Activated CD4-positive, alpha-beta T cell treated with anti-CD3 and anti-CD28 coated beads, Interleukin-2, amount 10 ng/mL, durations not matched to agents 7 days and 5 days (primary cell): Measurements from ENCODE around the gene CNTRL. TPM values are rescaled to one million over a fixed set of nuclear protein-coding genes. Genes with fewer than 3 reads are reported as not detected.

ENCODE experiments used
- CTCF ChIA-PET: fragments of 350-600 bp; sonication (Branson Sonifier 250); formaldehyde crosslinking; loops from one replicate; lab custom pipeline; 2021; ENCODE audit warnings: antibody characterized with exemption; lab: Charles Lee
- POLR2A ChIA-PET: fragments of 350-600 bp; sonication (Branson Sonifier 250); formaldehyde crosslinking; loops from one replicate; lab custom pipeline; 2021; ENCODE audit warnings: antibody characterized with exemption; lab: Charles Lee
- DNase-seq: peaks from one replicate; pipeline ENCODE4 v3.0.0-alpha.2; 2020
- H3K27ac Mint-ChIP-seq: one replicate; pipeline ENCODE4 v1.8.0; 2021; ENCODE audit warnings: mild to moderate bottlenecking, moderate library complexity, mixed read lengths
- H3K27me3 Mint-ChIP-seq: one replicate; pipeline ENCODE4 v1.8.0; 2021; ENCODE audit warnings: mixed read lengths
- H3K36me3 Mint-ChIP-seq: one replicate; pipeline ENCODE4 v1.8.0; 2021; ENCODE audit warnings: low read depth, mixed read lengths
- H3K4me1 Mint-ChIP-seq: one replicate; pipeline ENCODE4 v1.8.0; 2021; ENCODE audit warnings: mixed read lengths
- H3K4me3 Mint-ChIP-seq: one replicate; pipeline ENCODE4 v1.8.0; 2021; ENCODE audit warnings: mild to moderate bottlenecking, moderate library complexity, mixed read lengths
- H3K9me3 Mint-ChIP-seq: one replicate; pipeline ENCODE4 v1.8.0; 2021; ENCODE audit warnings: mixed read lengths
- total RNA-seq, 2 experiments: library from RNA; stranded (reverse); gene quantifications; one replicate each; pipeline ENCODE4 v1.2.3, GENCODE V29; 2021

The CNTRL gene
- total RNA-seq, 2 experiments from 2014 or later, result 90.7 to 91.5 TPM

GRCh38 chr9:121053544-121053943 is 21.2 kb upstream of the CNTRL start:
- ChIA-PET POLR2A (no interaction called here), CTCF (no interaction called here)
- no peak overlapping the region for H3K4me3 Mint-ChIP-seq
- H3K4me1 Mint-ChIP-seq, result no peaks in the 10 kb centered on the region
- peaks cover 4% of the 10 kb centered on the region for H3K27me3 Mint-ChIP-seq
- H3K9me3 Mint-ChIP-seq, result peaks cover 4% of the 10 kb centered on the region
- no peak overlapping the region for H3K27ac Mint-ChIP-seq
- H3K36me3 Mint-ChIP-seq, result no peaks in the 10 kb centered on the region
- no peak for DNase-seq

GRCh38 chr9:121055642-121056143 is 19.1 kb upstream of the CNTRL start:
- DNase-seq, result no peak
- peaks cover 1% of the 10 kb centered on the region for H3K4me1 Mint-ChIP-seq

GRCh38 chr9:121057821-121058220 is 16.9 kb upstream of the CNTRL start:
- H3K36me3 Mint-ChIP-seq, result no peaks in the 10 kb centered on the region
- H3K27me3 Mint-ChIP-seq, result peaks cover 13% of the 10 kb centered on the region
- peaks cover 4% of the 10 kb centered on the region for H3K9me3 Mint-ChIP-seq
- no peak overlapping the region for H3K4me3 Mint-ChIP-seq
- no peak overlapping the region for H3K27ac Mint-ChIP-seq
- DNase-seq, result no peak
- ChIA-PET CTCF (interaction anchor here (0.5 kb wide), 1 partner anchor 68 kb away, joined by 3 read pairs; no protein-coding TSS in a partner anchor), POLR2A (no interaction called here)
- H3K4me1 Mint-ChIP-seq, result peaks cover 9% of the 10 kb centered on the region

More at GRCh38 chr9:121055642-121056143, 19.1 kb upstream of the CNTRL start:
- Mint-ChIP-seq H3K27ac (no peak overlapping the region), H3K9me3 (peaks cover 4% of the 10 kb centered on the region), H3K27me3 (peaks cover 10% of the 10 kb centered on the region), H3K36me3 (no peaks in the 10 kb centered on the region), H3K4me3 (no peak overlapping the region)
- ChIA-PET POLR2A (interaction anchor here (0.6 kb wide), 1 partner anchor 301 kb away, joined by 3 read pairs; no protein-coding TSS in a partner anchor), CTCF (interaction anchor here (1.0 to 1.6 kb wide), 4 partner anchors 9 to 300 kb away, joined by 3 to 4 read pairs (median 3); no protein-coding TSS in a partner anchor)

GRCh38 chr9:121059513-121059912 is 15.2 kb upstream of the CNTRL start:
- DNase-seq, result no peak
- ChIA-PET CTCF (interaction anchor here (0.9 to 3.5 kb wide), 10 partner anchors 9 to 316 kb away, joined by 3 to 15 read pairs (median 4); partner anchors contain the start of gene C5), POLR2A (no interaction called here)
- Mint-ChIP-seq H3K4me3 (no peak overlapping the region), H3K4me1 (peaks cover 14% of the 10 kb centered on the region), H3K9me3 (peaks cover 4% of the 10 kb centered on the region), H3K27me3 (peaks cover 16% of the 10 kb centered on the region), H3K36me3 (no peaks in the 10 kb centered on the region), H3K27ac (no peak overlapping the region)

GRCh38 chr9:121059998-121060636 is 14.6 kb upstream of the CNTRL start:
- Mint-ChIP-seq H3K4me3 (no peak overlapping the region), H3K36me3 (no peaks in the 10 kb centered on the region), H3K27ac (no peak overlapping the region), H3K27me3 (peaks cover 16% of the 10 kb centered on the region), H3K9me3 (peaks cover 4% of the 10 kb centered on the region), H3K4me1 (peaks cover 14% of the 10 kb centered on the region)
- CTCF ChIA-PET, result interaction anchor here (0.5 to 3.5 kb wide), 12 partner anchors 9 to 316 kb away, joined by 3 to 15 read pairs (median 4); partner anchors contain the start of gene C5
- POLR2A ChIA-PET, result no interaction called here
- peak; percentile 58 for DNase-seq

- no peak overlapping the region for H3K4me3 Mint-ChIP-seq
- H3K27ac Mint-ChIP-seq, result no peak overlapping the region
- no peak for DNase-seq
- ChIA-PET CTCF (interaction anchor here (0.6 kb wide), 2 partner anchors 17 to 25 kb away, joined by 3 to 4 read pairs; partner anchors contain the start of gene C5), POLR2A (interaction anchor here (0.6 kb wide), 1 partner anchor 27 kb away, joined by 3 read pairs; no protein-coding TSS in a partner anchor)
- H3K4me1 Mint-ChIP-seq, result peaks cover 34% of the 10 kb centered on the region
- H3K36me3 Mint-ChIP-seq, result peaks cover 15% of the 10 kb centered on the region
- H3K9me3 Mint-ChIP-seq, result peaks cover 18% of the 10 kb centered on the region
- H3K27me3 Mint-ChIP-seq, result peaks cover 6% of the 10 kb centered on the region
These were observed 7.9 kb upstream of the CNTRL start for GRCh38 chr9:121066850-121067249.

GRCh38 chr9:121067640-121068039 is 7.1 kb upstream of the CNTRL start:
- no peak for DNase-seq
- Mint-ChIP-seq H3K4me1 (peaks cover 36% of the 10 kb centered on the region), H3K36me3 (peaks cover 15% of the 10 kb centered on the region), H3K9me3 (peaks cover 18% of the 10 kb centered on the region), H3K27ac (no peak overlapping the region), H3K27me3 (peaks cover 5% of the 10 kb centered on the region), H3K4me3 (no peak overlapping the region)
- ChIA-PET CTCF (interaction anchor here (2.0 kb wide), 1 partner anchor 8 kb away, joined by 6 read pairs; no protein-coding TSS in a partner anchor), POLR2A (no interaction called here)

GRCh38 chr9:121069396-121069795 is 5.4 kb upstream of the CNTRL start:
- no peak for DNase-seq
- Mint-ChIP-seq H3K27me3 (no peaks in the 10 kb centered on the region), H3K9me3 (peaks cover 18% of the 10 kb centered on the region), H3K4me3 (no peak overlapping the region), H3K4me1 (peaks cover 41% of the 10 kb centered on the region), H3K27ac (no peak overlapping the region), H3K36me3 (peaks cover 15% of the 10 kb centered on the region)
- ChIA-PET POLR2A (no interaction called here), CTCF (interaction anchor here (0.6 to 2.0 kb wide), 3 partner anchors 9 to 88 kb away, joined by 3 to 6 read pairs (median 6); no protein-coding TSS in a partner anchor)

- ChIA-PET POLR2A (interaction anchor here (0.6 kb wide), 1 partner anchor 105 kb away, joined by 3 read pairs; no protein-coding TSS in a partner anchor), CTCF (interaction anchor here (0.6 to 2.7 kb wide), 2 partner anchors 11 to 315 kb away, joined by 3 to 15 read pairs; no protein-coding TSS in a partner anchor)
- H3K27ac Mint-ChIP-seq, result peak overlapping the region; percentile 94
- H3K36me3 Mint-ChIP-seq, result peaks cover 15% of the 10 kb centered on the region
- H3K9me3 Mint-ChIP-seq, result peaks cover 18% of the 10 kb centered on the region
- H3K4me3 Mint-ChIP-seq, result peak overlapping the region; percentile 84
- H3K4me1 Mint-ChIP-seq, result peaks cover 52% of the 10 kb centered on the region
- no peak for DNase-seq
- no peaks in the 10 kb centered on the region for H3K27me3 Mint-ChIP-seq
These were observed 3.4 kb upstream of the CNTRL start for GRCh38 chr9:121071370-121071755.

- peak overlapping the region; percentile 84 for H3K4me3 Mint-ChIP-seq
These were observed 2.9 kb upstream of the CNTRL start for GRCh38 chr9:121071756-121072421.

GRCh38 chr9:121073038-121073437 is 1.7 kb upstream of the CNTRL start:
- H3K4me1 Mint-ChIP-seq, result peaks cover 63% of the 10 kb centered on the region
- peaks cover 6% of the 10 kb centered on the region for H3K36me3 Mint-ChIP-seq
- no peak for DNase-seq
- H3K27me3 Mint-ChIP-seq, result no peaks in the 10 kb centered on the region
- H3K4me3 Mint-ChIP-seq, result peak overlapping the region; percentile 99
- peaks cover 13% of the 10 kb centered on the region for H3K9me3 Mint-ChIP-seq
- CTCF ChIA-PET, result interaction anchor here (0.8 to 2.7 kb wide), 2 partner anchors 13 to 91 kb away, joined by 3 to 15 read pairs; no protein-coding TSS in a partner anchor
- POLR2A ChIA-PET, result interaction anchor here (0.6 kb wide), 1 partner anchor 127 kb away, joined by 3 read pairs; no protein-coding TSS in a partner anchor
- H3K27ac Mint-ChIP-seq, result peak overlapping the region; percentile 0

More at GRCh38 chr9:121071756-121072421, 2.9 kb upstream of the CNTRL start:
- H3K27ac Mint-ChIP-seq, result peak overlapping the region; percentile 94
- ChIA-PET CTCF (interaction anchor here (0.6 to 2.7 kb wide), 2 partner anchors 11 to 315 kb away, joined by 3 to 15 read pairs; no protein-coding TSS in a partner anchor), POLR2A (no interaction called here)
- peaks cover 58% of the 10 kb centered on the region for H3K4me1 Mint-ChIP-seq
- peaks cover 13% of the 10 kb centered on the region for H3K36me3 Mint-ChIP-seq
- peaks cover 18% of the 10 kb centered on the region for H3K9me3 Mint-ChIP-seq
- DNase-seq, result peak; percentile 35
- no peaks in the 10 kb centered on the region for H3K27me3 Mint-ChIP-seq
